ENCODE measurements around the gene CHCHD10. TPM values are rescaled to one million over a fixed set of nuclear protein-coding genes. Genes with fewer than 3 reads are reported as not detected.
A peak's percentile ranks its signal among the peaks of the same experiment; 100 is the strongest.
"Not testable (repeated sequence)": the region's sequence is repeated elsewhere in the genome, so short reads cannot be mapped to it uniquely, and the experiment has no call there.

Gene CHCHD10
- total RNA-seq, 2 donors from 2014 or later, result 105 to 118 TPM

DNA sequence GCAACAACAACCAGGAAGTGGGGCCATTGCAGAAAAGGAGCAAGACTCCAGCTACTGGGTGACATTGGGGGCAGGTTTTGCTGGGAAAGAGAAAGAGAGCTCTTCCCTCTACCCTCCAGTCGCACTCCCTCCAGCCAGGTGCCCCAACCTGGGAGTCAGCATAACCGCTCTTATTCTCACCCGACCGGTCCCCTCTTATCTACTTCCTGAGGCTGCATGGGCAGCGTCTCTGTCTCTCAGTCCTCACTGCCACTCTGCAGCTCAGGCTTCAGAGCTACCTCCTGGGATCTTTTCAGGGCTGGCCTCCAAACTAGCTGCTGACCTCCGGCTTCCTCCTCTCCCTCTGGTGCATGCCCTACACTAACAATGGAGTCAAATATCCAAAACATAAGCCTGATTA lies 22.0 kb downstream of the CHCHD10 start:
- no peak for DNase-seq (ENCODE audit: low spot score in 2 of 2)
- Mint-ChIP-seq H3K36me3 (peaks cover 21 to 24% of the 10 kb centered on the region in 2 donors), H3K27ac (no peak overlapping the region)

DNA sequence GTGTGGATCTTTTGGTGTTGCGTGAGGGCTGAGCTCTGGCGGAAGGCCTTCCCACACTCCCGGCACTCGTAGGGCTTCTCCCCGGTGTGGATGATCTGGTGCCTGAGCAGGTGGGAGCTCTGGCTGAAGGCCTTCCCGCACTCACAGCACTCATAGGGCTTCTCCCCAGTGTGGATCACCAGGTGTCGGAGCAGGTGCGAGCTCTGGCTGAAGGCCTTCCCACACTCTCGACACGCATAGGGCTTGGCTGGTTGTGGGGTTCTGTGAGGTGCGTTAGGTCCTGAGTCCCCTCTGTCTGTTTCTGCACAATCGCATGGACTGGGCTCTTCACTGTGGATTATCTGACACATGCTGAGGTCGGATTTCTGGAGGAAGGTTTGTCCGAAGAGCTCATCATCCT lies 23.3 kb downstream of the CHCHD10 start:
- Mint-ChIP-seq H3K9me3 (peaks cover 0 to 12% of the 10 kb centered on the region in 2 donors), H3K36me3 (peaks cover 21 to 24% of the 10 kb centered on the region in 2 donors), H3K27ac (no peak overlapping the region)
- ATAC-seq (no peak), DNase-seq (ENCODE audit: low spot score in 2 of 2) (no peak)

More for the DNA sequence above, 22.0 kb downstream of the CHCHD10 start:
- peaks cover 0 to 12% of the 10 kb centered on the region in 2 donors for H3K9me3 Mint-ChIP-seq
- ATAC-seq, result no peak

GRCh38 chr22:23744001-23744400 lies 23.8 kb downstream of the CHCHD10 start:
- no peak for DNase-seq (ENCODE audit: low spot score in 2 of 2)
- H3K9me3 Mint-ChIP-seq, result peaks cover 0 to 12% of the 10 kb centered on the region in 2 donors
- H3K27ac Mint-ChIP-seq, result no peak overlapping the region
- ATAC-seq, result no peak
- H3K36me3 Mint-ChIP-seq, result peaks cover 21 to 24% of the 10 kb centered on the region in 2 donors

DNA sequence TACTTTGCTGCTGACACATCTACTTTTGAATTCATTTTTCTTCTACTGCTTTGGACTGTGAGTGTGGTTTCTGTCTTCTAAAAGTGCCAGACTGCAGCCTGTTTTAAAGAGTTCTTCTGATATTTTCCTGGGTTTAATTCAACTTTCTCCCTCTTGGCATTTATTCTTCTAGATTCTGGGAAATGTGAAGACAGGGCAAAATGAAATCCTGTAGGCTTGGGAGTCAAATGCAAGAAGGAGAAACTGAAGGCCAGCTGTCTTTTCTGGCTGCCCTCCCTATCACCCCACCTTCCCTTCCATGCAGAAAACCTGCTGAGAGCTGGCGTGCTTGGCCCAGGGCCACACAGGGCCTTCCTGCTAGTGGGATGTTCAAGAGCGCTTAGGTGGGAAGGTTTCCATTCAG lies 24.5 kb downstream of the CHCHD10 start:
- ATAC-seq, result no peak
- Mint-ChIP-seq H3K36me3 (peaks cover 21 to 24% of the 10 kb centered on the region in 2 donors), H3K27ac (no peak overlapping the region), H3K9me3 (peaks cover 0 to 12% of the 10 kb centered on the region in 2 donors)
- DNase-seq (ENCODE audit: low spot score in 2 of 2), result no peak

DNA sequence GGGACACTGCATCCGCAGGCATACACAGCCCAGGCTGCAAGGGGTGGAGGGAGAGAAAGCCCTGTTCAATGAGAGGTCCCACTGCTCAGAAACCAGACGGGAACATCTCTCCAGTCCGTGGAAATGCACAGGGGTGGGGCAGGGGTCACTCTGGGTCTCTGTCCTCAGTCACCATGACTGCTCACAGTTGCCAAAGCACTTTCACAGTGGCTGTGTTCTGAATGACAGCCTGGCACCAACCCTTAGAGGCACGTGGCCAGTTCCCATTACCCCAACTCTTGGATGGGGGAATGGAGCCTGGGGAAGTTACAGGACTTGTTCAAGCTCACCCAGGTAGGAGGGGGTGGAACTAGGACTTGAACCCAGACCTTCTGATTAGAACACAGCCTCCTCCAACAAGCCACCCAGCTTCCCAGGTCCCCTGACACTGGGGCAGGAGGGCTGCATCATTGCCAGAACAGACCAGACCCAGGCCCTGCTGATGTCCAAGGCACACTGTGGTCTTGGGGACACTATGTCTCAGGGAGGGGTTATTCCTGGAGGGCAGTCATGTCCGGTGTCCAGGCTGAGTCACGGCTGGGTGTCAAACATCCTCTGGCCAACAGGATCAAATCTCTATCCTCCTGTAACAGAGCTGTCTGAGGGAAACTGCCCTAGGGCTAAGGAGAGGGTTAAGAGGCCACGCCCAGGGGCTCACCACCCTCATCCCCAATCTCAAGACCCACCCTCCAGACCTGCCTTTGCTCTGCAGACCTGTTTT lies 25.1 kb downstream of the CHCHD10 start:
- H3K27ac Mint-ChIP-seq, result no peak overlapping the region
- no peak for DNase-seq (ENCODE audit: low spot score in 2 of 2)
- no peak for ATAC-seq
- H3K9me3 Mint-ChIP-seq, result peaks cover 0 to 12% of the 10 kb centered on the region in 2 donors
- peaks cover 21 to 24% of the 10 kb centered on the region in 2 donors for H3K36me3 Mint-ChIP-seq

DNA sequence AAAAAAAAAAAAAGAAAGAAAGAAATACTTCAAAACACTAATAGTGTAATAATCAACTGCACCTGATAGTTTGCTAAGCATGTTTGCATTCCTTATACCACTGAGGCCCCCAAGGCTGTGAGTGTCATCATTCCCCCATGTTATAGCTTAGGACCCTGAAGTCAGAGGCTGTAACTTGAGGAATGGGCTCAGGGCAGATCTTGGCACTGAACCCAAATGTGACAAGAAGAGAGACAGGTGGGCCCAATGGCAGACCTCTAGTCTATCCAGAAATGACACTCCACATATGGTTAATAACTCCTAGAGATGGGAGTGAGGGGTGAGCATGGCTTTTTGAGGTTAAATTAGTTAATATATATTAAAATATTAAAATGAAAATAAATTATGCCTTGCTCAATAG lies 30.1 kb downstream of the CHCHD10 start:
- H3K36me3 Mint-ChIP-seq, result no peaks in the 10 kb centered on the region
- no peak overlapping the region for H3K27ac Mint-ChIP-seq
- DNase-seq (ENCODE audit: low spot score in 2 of 2) (no peak), ATAC-seq (no peak)
- no peaks in the 10 kb centered on the region for H3K9me3 Mint-ChIP-seq

GRCh38 chr22:23728108-23728507 lies 39.7 kb downstream of the CHCHD10 start:
- not testable (repeated sequence) for ATAC-seq; H3K9me3 Mint-ChIP-seq; H3K27ac Mint-ChIP-seq; DNase-seq (ENCODE audit: low spot score in 2 of 2); H3K36me3 Mint-ChIP-seq

- Mint-ChIP-seq H3K27ac (peak overlapping the region in 1 of 2 donors; percentile 50), H3K36me3 (no peaks in the 10 kb centered on the region), H3K9me3 (no peaks in the 10 kb centered on the region)
- ATAC-seq, result no peak
- DNase-seq (ENCODE audit: low spot score in 2 of 2), result no peak
Measured at GRCh38 chr22:23722724-23723123, 45.0 kb downstream of the CHCHD10 start.

- H3K9me3 Mint-ChIP-seq, result no peaks in the 10 kb centered on the region
- ATAC-seq (no peak), DNase-seq (ENCODE audit: low spot score in 2 of 2) (no peak)
Measured at GRCh38 chr22:23722160-23722559, 45.6 kb downstream of the CHCHD10 start.

GRCh38 chr22:23720855-23721254 lies 46.9 kb downstream of the CHCHD10 start:
- Mint-ChIP-seq H3K27ac (no peak overlapping the region), H3K9me3 (no peaks in the 10 kb centered on the region), H3K36me3 (no peaks in the 10 kb centered on the region)
- DNase-seq (ENCODE audit: low spot score in 2 of 2), result no peak
- ATAC-seq, result no peak

More at GRCh38 chr22:23722160-23722559, 45.6 kb downstream of the CHCHD10 start:
- no peaks in the 10 kb centered on the region for H3K36me3 Mint-ChIP-seq
- H3K27ac Mint-ChIP-seq, result no peak overlapping the region

- ATAC-seq (no peak), DNase-seq (ENCODE audit: low spot score in 2 of 2) (no peak)
- Mint-ChIP-seq H3K27ac (peak overlapping the region in 1 of 2 donors; percentile 27), H3K36me3 (peaks cover 0 to 8% of the 10 kb centered on the region in 2 donors), H3K9me3 (no peaks in the 10 kb centered on the region)
Measured at GRCh38 chr22:23718371-23719165, 49.2 kb downstream of the CHCHD10 start.

DNA sequence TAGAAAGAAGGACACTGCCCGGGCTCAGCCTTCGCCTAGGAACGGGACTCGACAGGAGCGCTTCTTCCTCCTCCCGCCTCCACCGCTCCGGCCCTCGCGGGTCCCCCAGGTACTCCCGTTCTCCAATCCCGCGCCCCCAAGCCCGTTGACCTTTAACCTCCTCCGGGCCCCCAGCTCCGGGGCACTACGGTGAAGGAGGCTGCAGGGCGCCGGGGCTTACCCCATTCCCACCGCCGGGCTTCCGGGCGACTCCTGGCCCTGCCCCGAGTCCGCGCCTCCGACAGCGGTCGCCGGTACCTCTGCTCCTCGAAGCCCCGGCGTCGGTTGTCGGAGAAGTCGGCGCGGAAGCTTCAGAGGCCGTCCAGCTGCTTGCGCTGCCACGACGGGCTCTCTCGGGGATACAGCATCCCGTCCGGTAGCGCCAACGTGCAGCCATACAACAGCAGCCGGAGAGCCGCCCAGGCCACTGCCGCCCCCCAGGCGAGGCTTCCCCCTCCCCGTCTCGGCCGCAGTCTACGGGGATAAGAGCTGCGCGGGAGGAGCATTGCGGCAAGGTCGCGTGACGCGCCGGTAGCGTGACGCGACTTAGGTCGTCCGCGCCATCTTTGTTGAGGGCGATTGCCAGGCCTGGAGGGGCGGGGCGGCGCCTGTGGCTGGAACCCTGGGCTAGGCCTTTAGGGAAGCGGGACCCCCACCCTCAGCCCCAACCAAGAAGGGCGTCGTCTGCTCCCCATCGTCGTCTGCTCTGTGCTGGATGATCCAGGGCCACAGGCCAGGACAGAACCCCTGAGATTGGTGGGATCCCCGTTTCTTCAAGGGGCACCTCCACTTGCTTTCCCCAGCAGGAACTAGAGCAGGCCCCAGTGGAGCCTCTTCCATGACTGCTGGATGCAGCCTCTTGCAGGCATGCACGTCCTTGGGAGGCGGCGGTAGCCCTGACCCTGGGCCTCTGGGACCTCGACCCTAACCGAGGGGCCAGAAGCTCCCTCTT lies 50.7 kb downstream of the CHCHD10 start:
- peak; percentile 83 to 84 for DNase-seq (ENCODE audit: low spot score in 2 of 2)
- peak; percentile 93 to 96 for ATAC-seq
- no peaks in the 10 kb centered on the region for H3K9me3 Mint-ChIP-seq
- peak overlapping the region; percentile 77 to 93 for H3K27ac Mint-ChIP-seq
- peaks cover 0 to 9% of the 10 kb centered on the region in 2 donors for H3K36me3 Mint-ChIP-seq

Other genes with a start within 250 kb of the CHCHD10 start
- not detected for gene IGLL1, start 187.7 kb downstream of the CHCHD10 start, total RNA-seq
- gene DRICH1, start 135.7 kb downstream of the CHCHD10 start, total RNA-seq, result under 1 TPM; 0.19 to 0.46 TPM
- gene RGL4, start 77.0 kb downstream of the CHCHD10 start, total RNA-seq, result 10 to 100 TPM in 1 of 2 donors, 1 to 10 TPM in 1; 3.0 to 49.7 TPM
- gene ZNF70, start 16.9 kb downstream of the CHCHD10 start, total RNA-seq, result 1 to 10 TPM in 1 of 2 donors, under 1 TPM in 1; 0.32 to 2.0 TPM
- gene VPREB3, start 13.5 kb downstream of the CHCHD10 start, total RNA-seq, result under 1 TPM; 0.52 to 0.60 TPM
- gene C22orf15, start 5.0 kb downstream of the CHCHD10 start, total RNA-seq, result 1 to 10 TPM in 1 of 2 donors, not detected in 1; 1.8 TPM
- gene MMP11, start 4.9 kb upstream of the CHCHD10 start, total RNA-seq, result under 1 TPM; 0.23 to 0.32 TPM
- 10 to 100 TPM; 51.9 to 72.7 TPM for gene SMARCB1, start 19.0 kb upstream of the CHCHD10 start, total RNA-seq
- gene DERL3, start 71.0 kb upstream of the CHCHD10 start, total RNA-seq, result 1 to 10 TPM; 5.1 to 7.3 TPM
- gene SLC2A11, start 89.9 kb upstream of the CHCHD10 start, total RNA-seq, result 1 to 10 TPM; 6.3 to 8.1 TPM
- 1,000 to 10,000 TPM in 1 of 2 donors, 100 to 1,000 TPM in 1; 919 to 1,364 TPM for gene MIF, start 126.4 kb upstream of the CHCHD10 start, total RNA-seq
- under 1 TPM in 1 of 2 donors, not detected in 1; 0.39 TPM for gene GSTT2B, start 193.2 kb upstream of the CHCHD10 start, total RNA-seq
- 1 to 10 TPM; 1.9 to 2.8 TPM for gene DDTL, start 198.9 kb upstream of the CHCHD10 start, total RNA-seq
- 100 to 1,000 TPM; 144 to 145 TPM for gene DDT, start 206.5 kb upstream of the CHCHD10 start, total RNA-seq
- gene GSTT2, start 212.2 kb upstream of the CHCHD10 start, total RNA-seq, result under 1 TPM in 1 of 2 donors, not detected in 1; 0.75 TPM
- gene GSTT4, start 237.5 kb upstream of the CHCHD10 start, total RNA-seq, result not detected
- gene CABIN1, start 243.3 kb upstream of the CHCHD10 start, total RNA-seq, result 100 to 1,000 TPM in 1 of 2 donors, 10 to 100 TPM in 1; 70.2 to 125 TPM

Measured in activated naive CD4-positive, alpha-beta T cell treated with anti-CD3 and anti-CD28 coated beads, Interleukin-2, amount 50 U/mL, for 72 hours (primary cell).